BJ (cell line): ENCODE results near the gene HOXA3. TPM values are rescaled to one million over a fixed set of nuclear protein-coding genes. Genes with fewer than 3 reads are reported as not detected.

ENCODE experiments used
- CTCF ChIA-PET: fragments of 350-600 bp; formaldehyde crosslinking; extraction: SDS; loops from one replicate; lab custom pipeline; 2021; ENCODE audit warnings: antibody characterized with exemption, inconsistent platforms; lab: Yijun Ruan, JAX
- POLR2A ChIA-PET: fragments of 300-600 bp; sonication (Branson Sonifier 250); formaldehyde crosslinking; extraction: SDS; loops from one replicate; lab custom pipeline; 2021; ENCODE audit warnings: antibody characterized with exemption; lab: Charles Lee
- DNase-seq: peaks from one replicate; pipeline ENCODE4 v3.0.0-alpha.2; 2011; ENCODE audit warnings: low read depth
- H3K27me3 ChIP-seq: 2 replicates; pipeline ENCODE4 v1.6.0; 2011; ENCODE audit warnings: low read length; ENCODE audit not compliant: control insufficient read depth, insufficient read depth
- H3K36me3 ChIP-seq: 2 replicates; pipeline ENCODE4 v1.5.1; 2011; ENCODE audit warnings: low read length; ENCODE audit not compliant: control insufficient read depth, insufficient read depth
- H3K4me3 ChIP-seq: 2 replicates; pipeline ENCODE4 v1.5.1; 2011; ENCODE audit warnings: low read depth, mild to moderate bottlenecking, control low read depth, low read length
- CTCF ChIP-seq: IDR thresholded peaks from 2 replicates; pipeline ENCODE4 v1.5.1; 2011; ENCODE audit warnings: low read depth, mild to moderate bottlenecking, control low read depth, inconsistent platforms, low read length, moderate library complexity; ENCODE audit not compliant: insufficient read depth
- polyA plus RNA-seq: library from polyadenylated mRNA; depleted of rRNA; stranded (reverse); fragments of >200 nt; gene quantifications from 2 replicates; pipeline ENCODE4 v1.2.3, GENCODE V29; 2011

The HOXA3 gene
- polyA plus RNA-seq, 1 experiment = 0.15 TPM

DNA sequence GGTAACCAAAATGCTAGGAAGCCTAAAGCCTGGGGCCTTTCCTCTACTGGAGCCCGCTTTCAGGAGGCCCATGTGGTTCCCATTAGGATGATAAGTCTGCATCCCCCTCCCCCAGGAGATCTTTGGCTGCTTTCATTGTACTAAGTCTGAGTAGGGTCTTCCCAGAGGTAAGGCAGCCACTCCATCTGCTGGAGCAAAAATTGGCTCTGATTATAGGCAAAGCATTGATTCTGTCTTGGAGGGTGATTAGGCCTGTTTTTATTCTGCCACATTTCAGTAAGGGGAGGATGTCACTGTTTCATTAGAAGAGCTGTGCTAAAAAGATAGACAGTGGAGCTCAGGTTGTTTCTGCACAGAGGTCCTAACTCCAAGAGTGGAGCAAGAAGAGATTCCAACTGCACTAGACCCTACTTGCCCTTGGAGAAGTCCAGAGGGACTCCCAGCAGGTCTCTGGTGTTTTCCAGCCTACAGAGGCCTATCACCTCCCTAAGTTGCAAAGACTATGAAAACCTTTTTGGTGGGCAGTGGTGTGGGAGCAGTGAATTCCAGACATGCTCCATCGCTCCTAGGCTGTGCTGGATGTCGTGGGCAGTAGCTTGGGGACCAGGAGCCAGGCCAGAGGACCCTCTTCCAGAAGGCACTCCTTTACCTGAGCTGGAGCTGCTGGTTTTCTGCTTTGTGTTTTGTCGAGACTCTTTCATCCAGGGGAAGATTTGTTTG is 42.8 kb downstream of the HOXA3 start:
- DNase-seq = no peak
- ChIA-PET CTCF (interaction anchor here (0.8 to 1.2 kb wide), 2 partner anchors 13 to 34 kb away, joined by 3 to 4 read pairs; partner anchors contain the start of gene HOXA5), POLR2A (no interaction called here)
- H3K36me3 ChIP-seq = peaks cover 2% of the 10 kb centered on the region; the same call in 1 of the 2 replicates
- H3K4me3 ChIP-seq = no peak overlapping the region
- TF ChIP-seq CTCF = no peak
- H3K27me3 ChIP-seq = peaks cover 15% of the 10 kb centered on the region

GRCh38 chr7:27108390-27109127 is 43.8 kb downstream of the HOXA3 start:
- no peak overlapping the region for H3K4me3 ChIP-seq

GRCh38 chr7:27107391-27108381 is 44.7 kb downstream of the HOXA3 start:
- DNase-seq = no peak
- no peak for TF ChIP-seq CTCF
- peaks cover 2% of the 10 kb centered on the region; the same call in 1 of the 2 replicates for H3K36me3 ChIP-seq
- peaks cover 14% of the 10 kb centered on the region for H3K27me3 ChIP-seq
- POLR2A ChIA-PET = no interaction called here
- H3K4me3 ChIP-seq = no peak overlapping the region
- CTCF ChIA-PET = interaction anchor here (0.6 kb wide), 1 partner anchor 48 kb away, joined by 4 read pairs; no protein-coding TSS in a partner anchor

More at GRCh38 chr7:27108390-27109127, 43.8 kb downstream of the HOXA3 start:
- ChIA-PET CTCF (interaction anchor here (0.6 to 1.2 kb wide), 3 partner anchors 12 to 49 kb away, joined by 3 to 4 read pairs (median 4); partner anchors contain the start of gene HOXA5), POLR2A (no interaction called here)
- no peak for TF ChIP-seq CTCF
- H3K27me3 ChIP-seq = peaks cover 14% of the 10 kb centered on the region
- peaks cover 2% of the 10 kb centered on the region; the same call in 1 of the 2 replicates for H3K36me3 ChIP-seq
- DNase-seq = no peak

DNA sequence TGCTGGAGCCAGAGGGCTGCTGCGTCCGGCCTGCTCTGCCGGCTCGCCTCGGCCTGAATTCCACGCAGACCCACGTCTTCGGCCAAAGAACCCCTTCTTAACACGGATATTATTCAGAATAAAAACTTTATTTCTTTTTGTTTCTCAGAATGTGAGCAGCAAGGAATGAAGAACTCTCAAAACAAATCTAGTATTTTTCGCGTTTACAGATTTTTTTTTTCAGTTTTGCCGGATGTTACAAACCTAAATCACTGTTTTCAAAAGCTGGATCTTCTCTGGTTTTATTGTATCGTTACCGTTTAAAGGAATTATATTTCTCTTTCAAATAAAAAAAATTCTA is 45.5 kb downstream of the HOXA3 start:
- POLR2A ChIA-PET = no interaction called here
- Histone ChIP-seq H3K27me3 (peaks cover 14% of the 10 kb centered on the region), H3K36me3 (peaks cover 2% of the 10 kb centered on the region; the same call in 1 of the 2 replicates), H3K4me3 (no peak overlapping the region)
- no peak for TF ChIP-seq CTCF
- CTCF ChIA-PET = no interaction called here
- DNase-seq = no peak
